ELF-1 (cell line): ENCODE results near the gene ADGRF5.
"Not testable (repeated sequence)": the region's sequence is repeated elsewhere in the genome, so short reads cannot be mapped to it uniquely, and the experiment has no call there.

Source experiments
- DNase-seq: peaks from one replicate; pipeline ENCODE4 v3.0.0-alpha.2; 2016; ENCODE audit warnings: low read depth, low spot score

ADGRF5 gene

GRCh38 chr6:46891252-46891795 is 30.4 kb downstream of the ADGRF5 start:
- no peak for DNase-seq

GRCh38 chr6:46888578-46888977 is 33.2 kb downstream of the ADGRF5 start:
- no peak for DNase-seq

GRCh38 chr6:46888031-46888430 is 33.7 kb downstream of the ADGRF5 start:
- no peak for DNase-seq

GRCh38 chr6:46882645-46883044 is 39.1 kb downstream of the ADGRF5 start:
- DNase-seq: no peak

GRCh38 chr6:46879003-46879402 is 42.7 kb downstream of the ADGRF5 start:
- no peak for DNase-seq

GRCh38 chr6:46876126-46876525 is 45.6 kb downstream of the ADGRF5 start:
- DNase-seq: peak; percentile 64

GRCh38 chr6:46867411-46867810 is 54.3 kb downstream of the ADGRF5 start:
- DNase-seq: no peak

- no peak for DNase-seq
Measured at GRCh38 chr6:46865221-46865620, 56.5 kb downstream of the ADGRF5 start.

GRCh38 chr6:46863791-46864190 is 57.9 kb downstream of the ADGRF5 start:
- DNase-seq: no peak

GRCh38 chr6:46862381-46862780 is 59.4 kb downstream of the ADGRF5 start:
- DNase-seq: no peak

- not testable (repeated sequence) for DNase-seq
Measured at GRCh38 chr6:46855966-46856365, 65.8 kb downstream of the ADGRF5 start.

- not testable (repeated sequence) for DNase-seq
Measured at GRCh38 chr6:46851576-46851975, 70.2 kb downstream of the ADGRF5 start.

GRCh38 chr6:46850792-46851191 is 70.9 kb downstream of the ADGRF5 start:
- no peak for DNase-seq

GRCh38 chr6:46849361-46849690 is 72.4 kb downstream of the ADGRF5 start:
- DNase-seq: no peak

- DNase-seq: peak; percentile 96
Measured at GRCh38 chr6:46848684-46849360, 72.9 kb downstream of the ADGRF5 start.

GRCh38 chr6:46845126-46845525 is 76.6 kb downstream of the ADGRF5 start:
- no peak for DNase-seq

GRCh38 chr6:46842252-46842846 is 79.4 kb downstream of the ADGRF5 start:
- peak; percentile 32 for DNase-seq

- no peak for DNase-seq
Measured at GRCh38 chr6:46838033-46838432, 83.7 kb downstream of the ADGRF5 start.

GRCh38 chr6:46834991-46835390 is 86.7 kb downstream of the ADGRF5 start:
- DNase-seq: not testable (repeated sequence)

- not testable (repeated sequence) for DNase-seq
Measured at GRCh38 chr6:46834257-46834916, 87.4 kb downstream of the ADGRF5 start.

GRCh38 chr6:46832816-46833215 is 88.9 kb downstream of the ADGRF5 start:
- DNase-seq: no peak

GRCh38 chr6:46828939-46829338 is 92.8 kb downstream of the ADGRF5 start:
- DNase-seq: no peak

- no peak for DNase-seq
Measured at GRCh38 chr6:46821458-46821881, 100.3 kb downstream of the ADGRF5 start.
